Kidney tubule cell (primary cell): ENCODE results near the gene NEK11.

Source experiments
- DNase-seq: peaks from one replicate; pipeline ENCODE4 v3.0.0-alpha.2; 2018; ENCODE audit warnings: low spot score

NEK11 gene

GRCh38 chr3:131141770-131142169, 115.1 kb downstream of the NEK11 start:
- DNase-seq, result no peak

- DNase-seq, result no peak
Observed at GRCh38 chr3:131142580-131142979, 115.9 kb downstream of the NEK11 start.

- DNase-seq, result no peak
Observed at GRCh38 chr3:131143802-131144201, 117.1 kb downstream of the NEK11 start.

GRCh38 chr3:131147534-131147933, 120.9 kb downstream of the NEK11 start:
- no peak for DNase-seq

- DNase-seq, result no peak
Observed at GRCh38 chr3:131158434-131158833, 131.8 kb downstream of the NEK11 start.

GRCh38 chr3:131162516-131162915, 135.8 kb downstream of the NEK11 start:
- DNase-seq, result no peak

GRCh38 chr3:131167867-131168266, 141.2 kb downstream of the NEK11 start:
- no peak for DNase-seq

GRCh38 chr3:131169331-131169730, 142.7 kb downstream of the NEK11 start:
- no peak for DNase-seq

- DNase-seq, result no peak
Observed at GRCh38 chr3:131172502-131173200, 146.0 kb downstream of the NEK11 start.

GRCh38 chr3:131174752-131175151, 148.1 kb downstream of the NEK11 start:
- peak; percentile 60 for DNase-seq

GRCh38 chr3:131178710-131179375, 152.2 kb downstream of the NEK11 start:
- no peak for DNase-seq

GRCh38 chr3:131192701-131193100, 166.0 kb downstream of the NEK11 start:
- DNase-seq, result no peak

GRCh38 chr3:131193641-131194238, 167.1 kb downstream of the NEK11 start:
- no peak for DNase-seq

- no peak for DNase-seq
Observed at GRCh38 chr3:131194816-131195215, 168.1 kb downstream of the NEK11 start.

- no peak for DNase-seq
Observed at GRCh38 chr3:131200636-131201199, 174.0 kb downstream of the NEK11 start.

- no peak for DNase-seq
Observed at GRCh38 chr3:131216330-131216729, 189.7 kb downstream of the NEK11 start.

- DNase-seq, result peak; percentile 95
Observed at GRCh38 chr3:131216801-131217200, 190.1 kb downstream of the NEK11 start.

- DNase-seq, result peak; percentile 52
Observed at GRCh38 chr3:131217296-131217741, 190.6 kb downstream of the NEK11 start.

- peak; percentile 83 for DNase-seq
Observed at GRCh38 chr3:131218196-131218595, 191.5 kb downstream of the NEK11 start.

GRCh38 chr3:131221731-131222130, 195.1 kb downstream of the NEK11 start:
- peak; percentile 35 for DNase-seq

GRCh38 chr3:131222599-131222998, 195.9 kb downstream of the NEK11 start:
- no peak for DNase-seq

GRCh38 chr3:131223373-131224289, 197.0 kb downstream of the NEK11 start:
- no peak for DNase-seq
